ENCODE data around the gene RIMBP2.

The RIMBP2 gene

GRCh38 chr12:130668286-130669204, 47.6 kb downstream of the RIMBP2 start:
- Histone ChIP-seq H3K4me3 (ENCODE audit: low read length) (no peak overlapping the region), H3K36me3 (ENCODE audit: control insufficient read depth, insufficient read depth, low read length) (no peaks in the 10 kb centered on the region), H3K27me3 (ENCODE audit: control insufficient read depth, insufficient read depth, low read length) (no peaks in the 10 kb centered on the region), H3K9ac (ENCODE audit: low read length) (no peak overlapping the region), H3K27ac (ENCODE audit: low read depth, low read length) (no peak overlapping the region), H3K4me1 (ENCODE audit: control insufficient read depth, insufficient read depth, low read length) (no peaks in the 10 kb centered on the region)

- no peaks in the 10 kb centered on the region for H3K36me3 ChIP-seq (ENCODE audit: control insufficient read depth, insufficient read depth, low read length)
- H3K9ac ChIP-seq (ENCODE audit: low read length) = no peak overlapping the region
- H3K27me3 ChIP-seq (ENCODE audit: control insufficient read depth, insufficient read depth, low read length) = no peaks in the 10 kb centered on the region
- no peak overlapping the region for H3K4me3 ChIP-seq (ENCODE audit: low read length)
- H3K4me1 ChIP-seq (ENCODE audit: control insufficient read depth, insufficient read depth, low read length) = no peaks in the 10 kb centered on the region
- no peak overlapping the region for H3K27ac ChIP-seq (ENCODE audit: low read depth, low read length)
Observed at GRCh38 chr12:130667421-130667960, 48.6 kb downstream of the RIMBP2 start.

GRCh38 chr12:130666645-130667044, 49.5 kb downstream of the RIMBP2 start:
- H3K36me3 ChIP-seq (ENCODE audit: control insufficient read depth, insufficient read depth, low read length) = no peaks in the 10 kb centered on the region

GRCh38 chr12:130665753-130666152, 50.3 kb downstream of the RIMBP2 start:
- H3K27me3 ChIP-seq (ENCODE audit: control insufficient read depth, insufficient read depth, low read length) = no peaks in the 10 kb centered on the region
- H3K4me3 ChIP-seq (ENCODE audit: low read length) = no peak overlapping the region
- no peaks in the 10 kb centered on the region for H3K36me3 ChIP-seq (ENCODE audit: control insufficient read depth, insufficient read depth, low read length)
- no peak overlapping the region for H3K27ac ChIP-seq (ENCODE audit: low read depth, low read length)
- H3K4me1 ChIP-seq (ENCODE audit: control insufficient read depth, insufficient read depth, low read length) = no peaks in the 10 kb centered on the region
- no peak overlapping the region for H3K9ac ChIP-seq (ENCODE audit: low read length)

More at GRCh38 chr12:130666645-130667044, 49.5 kb downstream of the RIMBP2 start:
- Histone ChIP-seq H3K4me1 (ENCODE audit: control insufficient read depth, insufficient read depth, low read length) (no peaks in the 10 kb centered on the region), H3K27me3 (ENCODE audit: control insufficient read depth, insufficient read depth, low read length) (no peaks in the 10 kb centered on the region), H3K27ac (ENCODE audit: low read depth, low read length) (no peak overlapping the region), H3K4me3 (ENCODE audit: low read length) (no peak overlapping the region), H3K9ac (ENCODE audit: low read length) (no peak overlapping the region)

- H3K27ac ChIP-seq (ENCODE audit: low read depth, low read length) = no peak overlapping the region
- H3K4me1 ChIP-seq (ENCODE audit: control insufficient read depth, insufficient read depth, low read length) = no peaks in the 10 kb centered on the region
- H3K27me3 ChIP-seq (ENCODE audit: control insufficient read depth, insufficient read depth, low read length) = no peaks in the 10 kb centered on the region
- no peak overlapping the region for H3K4me3 ChIP-seq (ENCODE audit: low read length)
- no peaks in the 10 kb centered on the region for H3K36me3 ChIP-seq (ENCODE audit: control insufficient read depth, insufficient read depth, low read length)
- H3K9ac ChIP-seq (ENCODE audit: low read length) = no peak overlapping the region
Observed at GRCh38 chr12:130664772-130665171, 51.3 kb downstream of the RIMBP2 start.

GRCh38 chr12:130664252-130664651, 51.8 kb downstream of the RIMBP2 start:
- no peak overlapping the region for H3K27ac ChIP-seq (ENCODE audit: low read depth, low read length)
- no peak overlapping the region for H3K9ac ChIP-seq (ENCODE audit: low read length)
- no peaks in the 10 kb centered on the region for H3K36me3 ChIP-seq (ENCODE audit: control insufficient read depth, insufficient read depth, low read length)
- H3K27me3 ChIP-seq (ENCODE audit: control insufficient read depth, insufficient read depth, low read length) = no peaks in the 10 kb centered on the region
- H3K4me1 ChIP-seq (ENCODE audit: control insufficient read depth, insufficient read depth, low read length) = no peaks in the 10 kb centered on the region
- no peak overlapping the region for H3K4me3 ChIP-seq (ENCODE audit: low read length)

GRCh38 chr12:130663514-130663913, 52.6 kb downstream of the RIMBP2 start:
- Histone ChIP-seq H3K4me1 (ENCODE audit: control insufficient read depth, insufficient read depth, low read length) (no peaks in the 10 kb centered on the region), H3K36me3 (ENCODE audit: control insufficient read depth, insufficient read depth, low read length) (no peaks in the 10 kb centered on the region), H3K27ac (ENCODE audit: low read depth, low read length) (no peak overlapping the region), H3K4me3 (ENCODE audit: low read length) (no peak overlapping the region), H3K27me3 (ENCODE audit: control insufficient read depth, insufficient read depth, low read length) (no peaks in the 10 kb centered on the region), H3K9ac (ENCODE audit: low read length) (no peak overlapping the region)

GRCh38 chr12:130661486-130662255, 54.4 kb downstream of the RIMBP2 start:
- H3K36me3 ChIP-seq (ENCODE audit: control insufficient read depth, insufficient read depth, low read length) = no peaks in the 10 kb centered on the region
- H3K27ac ChIP-seq (ENCODE audit: low read depth, low read length) = no peak overlapping the region
- H3K4me1 ChIP-seq (ENCODE audit: control insufficient read depth, insufficient read depth, low read length) = no peaks in the 10 kb centered on the region
- H3K9ac ChIP-seq (ENCODE audit: low read length) = no peak overlapping the region
- no peaks in the 10 kb centered on the region for H3K27me3 ChIP-seq (ENCODE audit: control insufficient read depth, insufficient read depth, low read length)
- no peak overlapping the region for H3K4me3 ChIP-seq (ENCODE audit: low read length)

GRCh38 chr12:130661059-130661458, 55.0 kb downstream of the RIMBP2 start:
- Histone ChIP-seq H3K4me1 (ENCODE audit: control insufficient read depth, insufficient read depth, low read length) (no peaks in the 10 kb centered on the region), H3K4me3 (ENCODE audit: low read length) (no peak overlapping the region), H3K27ac (ENCODE audit: low read depth, low read length) (no peak overlapping the region), H3K9ac (ENCODE audit: low read length) (no peak overlapping the region), H3K27me3 (ENCODE audit: control insufficient read depth, insufficient read depth, low read length) (no peaks in the 10 kb centered on the region), H3K36me3 (ENCODE audit: control insufficient read depth, insufficient read depth, low read length) (no peaks in the 10 kb centered on the region)

GRCh38 chr12:130658145-130658911, 57.8 kb downstream of the RIMBP2 start:
- Histone ChIP-seq H3K4me1 (ENCODE audit: control insufficient read depth, insufficient read depth, low read length) (no peaks in the 10 kb centered on the region), H3K27me3 (ENCODE audit: control insufficient read depth, insufficient read depth, low read length) (no peaks in the 10 kb centered on the region), H3K9ac (ENCODE audit: low read length) (no peak overlapping the region), H3K36me3 (ENCODE audit: control insufficient read depth, insufficient read depth, low read length) (no peaks in the 10 kb centered on the region), H3K4me3 (ENCODE audit: low read length) (no peak overlapping the region), H3K27ac (ENCODE audit: low read depth, low read length) (no peak overlapping the region)

- no peak overlapping the region for H3K9ac ChIP-seq (ENCODE audit: low read length)
- no peak overlapping the region for H3K27ac ChIP-seq (ENCODE audit: low read depth, low read length)
- no peak overlapping the region for H3K4me3 ChIP-seq (ENCODE audit: low read length)
Observed at GRCh38 chr12:130656411-130656810, 59.7 kb downstream of the RIMBP2 start.

GRCh38 chr12:130655881-130656280, 60.2 kb downstream of the RIMBP2 start:
- Histone ChIP-seq H3K27ac (ENCODE audit: low read depth, low read length) (no peak overlapping the region), H3K4me1 (ENCODE audit: control insufficient read depth, insufficient read depth, low read length) (no peaks in the 10 kb centered on the region), H3K9ac (ENCODE audit: low read length) (no peak overlapping the region), H3K27me3 (ENCODE audit: control insufficient read depth, insufficient read depth, low read length) (no peaks in the 10 kb centered on the region), H3K4me3 (ENCODE audit: low read length) (no peak overlapping the region), H3K36me3 (ENCODE audit: control insufficient read depth, insufficient read depth, low read length) (no peaks in the 10 kb centered on the region)

More at GRCh38 chr12:130656411-130656810, 59.7 kb downstream of the RIMBP2 start:
- no peaks in the 10 kb centered on the region for H3K36me3 ChIP-seq (ENCODE audit: control insufficient read depth, insufficient read depth, low read length)
- H3K4me1 ChIP-seq (ENCODE audit: control insufficient read depth, insufficient read depth, low read length) = no peaks in the 10 kb centered on the region
- H3K27me3 ChIP-seq (ENCODE audit: control insufficient read depth, insufficient read depth, low read length) = no peaks in the 10 kb centered on the region
